ENCODE data around the gene CIITA.

CIITA gene

DNA sequence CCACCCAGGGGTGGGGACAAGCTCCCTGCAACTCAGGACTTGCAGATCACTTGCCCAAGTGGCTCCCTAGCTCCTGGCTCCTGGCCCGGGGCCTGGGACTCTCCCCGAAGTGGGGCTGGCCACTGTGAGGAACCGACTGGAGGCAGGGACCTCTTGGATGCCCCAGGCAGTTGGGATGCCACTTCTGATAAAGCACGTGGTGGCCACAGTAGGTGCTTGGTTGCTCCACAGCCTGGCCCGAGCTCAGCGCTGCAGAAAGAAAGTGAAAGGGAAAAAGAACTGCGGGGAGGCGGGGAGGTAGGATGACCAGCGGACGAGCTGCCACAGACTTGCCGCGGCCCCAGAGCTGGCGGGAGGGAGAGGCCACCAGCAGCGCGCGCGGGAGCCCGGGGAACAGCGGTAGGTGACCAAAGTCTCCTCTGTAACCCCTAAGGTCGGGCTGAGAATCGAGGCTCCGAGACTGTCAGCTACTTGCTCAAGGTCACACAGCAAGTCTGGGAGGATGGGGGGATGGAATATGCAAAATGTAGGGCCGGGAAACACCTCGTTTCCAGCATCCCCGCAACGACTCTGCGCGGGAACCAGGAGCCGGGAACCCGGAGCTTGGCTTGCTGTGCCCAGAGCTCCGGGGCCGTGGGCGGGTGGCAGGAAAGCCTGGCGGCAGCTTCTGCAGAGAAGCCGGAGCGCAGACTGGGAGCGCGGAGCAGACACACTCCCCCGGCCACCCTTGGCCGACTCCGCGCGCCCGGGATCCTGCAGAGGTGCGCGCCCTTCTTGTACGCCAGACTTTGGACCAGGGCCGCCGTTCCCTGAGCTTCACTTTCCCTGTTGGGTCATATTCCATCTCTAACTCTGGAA is 1.9 kb downstream of the CIITA start:
- DNase-seq (ENCODE audit: insufficient read length, low spot score), result no peak

DNA sequence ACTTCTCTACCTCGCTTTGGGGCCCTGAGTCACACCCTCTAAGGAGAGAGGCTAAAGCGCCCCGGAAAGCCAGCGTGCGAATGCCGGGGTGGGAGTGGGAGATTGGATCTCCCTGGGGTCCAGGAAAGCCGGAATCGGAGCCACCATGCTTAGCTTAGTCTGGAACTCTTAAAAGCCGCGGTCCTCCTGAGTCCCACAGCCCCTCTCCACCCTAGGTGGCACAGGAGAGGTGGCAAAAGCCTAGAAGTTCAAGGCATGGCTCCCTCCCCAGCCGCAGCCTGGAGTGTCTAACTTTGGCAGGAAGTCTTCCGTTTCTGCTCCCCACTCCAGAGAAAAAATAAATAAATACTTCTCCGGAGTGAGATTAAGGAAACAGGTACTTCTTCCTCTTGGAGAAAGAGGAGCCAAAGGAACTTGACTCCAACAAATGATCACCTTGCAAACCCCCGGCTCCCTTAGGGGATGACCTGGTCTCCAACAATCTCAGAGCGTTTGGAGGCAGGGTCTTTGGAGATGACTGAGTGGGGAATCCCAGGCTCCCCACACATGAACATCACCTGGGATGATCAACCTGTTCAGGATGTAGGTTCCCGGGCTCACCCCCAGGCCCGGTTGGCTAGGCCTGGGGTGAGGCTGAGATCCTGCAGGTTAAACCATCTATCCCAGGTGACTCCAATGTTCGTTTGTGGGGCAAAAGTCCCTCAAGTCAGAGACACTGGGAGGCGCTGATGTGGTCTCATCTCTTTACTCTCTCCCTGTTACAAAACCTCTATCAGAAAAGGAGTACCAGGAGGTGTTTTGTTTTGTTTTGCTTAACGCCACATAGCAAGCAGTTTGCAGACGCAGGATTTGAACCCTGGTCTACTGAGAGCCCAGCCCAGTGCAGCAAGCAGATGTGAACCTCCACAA is 2.9 kb downstream of the CIITA start:
- FAIRE-seq (peak; percentile 82), DNase-seq (ENCODE audit: insufficient read length, low spot score) (no peak)

More for the DNA sequence above, 1.9 kb downstream of the CIITA start:
- peak; percentile 95 for FAIRE-seq

- FAIRE-seq (no peak), DNase-seq (ENCODE audit: insufficient read length, low spot score) (no peak)
Measured at GRCh38 chr16:10880594-10881452, 3.8 kb downstream of the CIITA start.

- DNase-seq (ENCODE audit: insufficient read length, low spot score) (no peak), FAIRE-seq (peak; percentile 86)
Measured at GRCh38 chr16:10881479-10882030, 4.6 kb downstream of the CIITA start.

- no peak for FAIRE-seq
- no peak for DNase-seq (ENCODE audit: insufficient read length, low spot score)
Measured at GRCh38 chr16:10883004-10883403, 6.0 kb downstream of the CIITA start.

- DNase-seq (ENCODE audit: insufficient read length, low spot score) (no peak), FAIRE-seq (peak; percentile 94)
Measured at GRCh38 chr16:10885246-10885645, 8.2 kb downstream of the CIITA start.

DNA sequence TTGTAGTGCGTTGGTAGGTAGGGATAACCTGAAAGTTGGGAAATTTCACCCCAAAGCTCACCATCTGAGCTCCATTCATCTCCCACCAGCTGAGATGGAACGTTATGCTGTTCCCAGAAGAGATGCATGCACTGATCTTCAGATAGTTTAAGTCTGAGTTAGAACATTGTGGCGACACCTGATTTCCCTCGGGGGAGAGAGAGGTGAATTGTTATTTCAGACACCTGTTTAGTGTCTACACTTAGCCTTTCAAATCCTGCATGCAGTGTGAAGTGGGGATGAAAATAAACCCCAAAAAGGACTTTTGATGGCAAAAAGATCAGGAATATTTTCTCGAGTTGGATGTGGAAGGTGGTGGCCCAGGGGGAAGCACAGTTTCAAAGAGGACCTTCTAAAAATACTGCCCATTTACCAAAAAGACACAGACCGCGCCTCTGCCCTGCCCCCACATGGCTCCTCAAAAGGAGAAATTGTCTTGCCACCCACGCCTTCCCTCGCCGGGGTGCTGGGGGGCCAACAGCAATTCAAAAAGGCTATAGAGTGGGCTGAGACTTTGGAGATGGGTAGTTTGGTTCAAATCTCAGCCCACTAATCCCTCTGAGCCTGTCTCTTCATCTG is 11.4 kb downstream of the CIITA start:
- FAIRE-seq (peak; percentile 44), DNase-seq (ENCODE audit: insufficient read length, low spot score) (no peak)

DNA sequence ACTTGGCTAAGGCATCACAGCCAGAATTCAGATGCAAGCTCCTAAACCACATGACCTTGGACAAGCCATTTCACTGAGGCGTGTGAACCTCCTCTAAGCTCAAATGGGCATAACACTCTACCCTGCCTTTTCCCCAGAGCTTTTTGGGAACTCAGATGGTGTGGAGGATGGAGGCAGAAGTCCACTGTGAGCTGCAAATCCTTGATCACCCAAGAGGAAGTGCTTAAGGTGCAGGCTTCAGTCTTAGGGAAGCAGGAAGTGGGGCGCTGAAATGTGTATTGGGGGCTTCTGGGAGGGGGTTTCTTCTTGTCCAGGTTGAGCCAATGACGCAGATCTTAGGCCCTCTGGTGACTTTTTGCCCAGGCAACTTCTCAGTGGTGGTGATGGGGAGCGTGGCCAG is 12.9 kb downstream of the CIITA start:
- FAIRE-seq, result no peak
- DNase-seq (ENCODE audit: insufficient read length, low spot score), result no peak

GRCh38 chr16:10892782-10893318 is 15.8 kb downstream of the CIITA start:
- DNase-seq (ENCODE audit: insufficient read length, low spot score) (no peak), FAIRE-seq (no peak)

GRCh38 chr16:10895053-10895946 is 18.3 kb downstream of the CIITA start:
- FAIRE-seq, result no peak
- no peak for DNase-seq (ENCODE audit: insufficient read length, low spot score)

DNA sequence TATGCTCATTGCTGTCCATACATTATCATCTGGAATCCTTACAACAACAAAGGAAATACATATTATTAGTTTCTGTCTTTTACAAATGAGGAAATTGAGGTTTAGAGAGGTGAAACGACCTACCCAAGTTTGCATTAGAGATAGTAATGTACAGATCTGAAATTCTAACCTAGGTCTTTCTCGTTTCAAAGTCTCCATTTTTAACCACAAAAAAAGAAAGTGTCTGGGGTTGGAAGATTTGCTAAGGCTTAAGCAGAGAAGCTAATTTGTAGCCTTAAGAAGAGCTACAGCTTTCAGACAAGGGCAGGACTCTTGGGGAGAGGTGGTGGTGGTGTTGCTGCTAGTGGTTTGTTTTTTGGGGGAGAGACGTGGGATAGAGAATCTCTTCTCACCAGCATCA is 19.2 kb downstream of the CIITA start:
- FAIRE-seq (peak; percentile 77), DNase-seq (ENCODE audit: insufficient read length, low spot score) (no peak)

DNA sequence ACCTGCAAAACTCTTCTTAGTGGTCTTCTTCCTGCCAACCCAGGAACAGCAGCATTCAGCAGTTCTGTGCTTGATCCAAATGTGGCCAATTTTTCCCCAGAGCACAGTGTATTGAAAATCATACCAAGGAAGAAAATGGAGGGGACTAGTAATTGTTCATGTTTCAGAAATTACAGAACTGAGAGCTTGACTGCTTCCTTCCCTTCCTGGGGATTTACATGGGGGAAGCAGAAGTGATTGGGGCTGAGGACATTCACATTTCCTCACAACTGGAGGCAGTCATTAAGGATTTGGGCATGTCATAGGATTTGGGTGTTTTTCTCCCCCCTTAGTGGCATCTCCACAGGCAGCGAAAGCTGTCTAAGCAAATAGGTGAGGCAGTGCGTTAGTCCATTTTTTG is 19.7 kb downstream of the CIITA start:
- FAIRE-seq (peak; percentile 11), DNase-seq (ENCODE audit: insufficient read length, low spot score) (no peak)

DNA sequence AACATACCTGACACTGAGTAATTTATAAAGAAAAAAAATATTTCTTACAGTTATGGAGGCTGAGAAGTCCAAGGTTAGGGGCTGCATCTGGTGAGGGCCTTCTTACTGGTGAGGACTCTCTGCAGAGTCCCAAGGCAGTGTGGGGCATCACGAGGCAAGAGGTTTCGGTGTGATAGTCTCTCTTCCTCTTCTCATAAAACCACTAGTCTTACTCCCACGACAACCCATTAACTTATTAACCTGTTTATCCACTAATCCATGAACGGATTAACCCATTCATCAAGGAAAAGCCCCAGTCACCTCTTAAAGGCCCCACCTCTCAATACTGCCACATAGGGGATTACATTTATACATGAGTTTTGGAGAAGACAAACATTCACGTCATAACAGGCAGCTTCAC is 20.1 kb downstream of the CIITA start:
- FAIRE-seq (peak; percentile 82), DNase-seq (ENCODE audit: insufficient read length, low spot score) (no peak)

DNA sequence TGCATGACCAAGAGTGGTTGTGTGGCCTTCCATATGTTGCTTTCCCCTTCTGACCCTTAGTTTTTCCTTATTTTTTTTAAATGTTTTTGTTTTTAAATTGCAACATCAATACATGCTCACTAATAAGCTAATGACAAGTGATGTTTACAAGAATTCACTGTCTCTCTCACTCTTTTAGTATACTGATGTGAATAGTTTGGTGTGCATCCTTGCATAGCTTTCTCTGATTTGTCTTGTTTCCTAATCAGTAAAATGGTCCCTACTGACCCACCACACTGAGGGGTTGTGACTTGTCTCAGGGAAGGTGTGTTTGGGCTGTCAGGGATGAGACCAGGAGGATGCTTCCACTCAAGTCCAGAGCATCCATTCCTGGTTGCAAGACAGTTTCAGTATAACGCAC is 26.0 kb downstream of the CIITA start:
- FAIRE-seq, result no peak
- no peak for DNase-seq (ENCODE audit: insufficient read length, low spot score)

DNA sequence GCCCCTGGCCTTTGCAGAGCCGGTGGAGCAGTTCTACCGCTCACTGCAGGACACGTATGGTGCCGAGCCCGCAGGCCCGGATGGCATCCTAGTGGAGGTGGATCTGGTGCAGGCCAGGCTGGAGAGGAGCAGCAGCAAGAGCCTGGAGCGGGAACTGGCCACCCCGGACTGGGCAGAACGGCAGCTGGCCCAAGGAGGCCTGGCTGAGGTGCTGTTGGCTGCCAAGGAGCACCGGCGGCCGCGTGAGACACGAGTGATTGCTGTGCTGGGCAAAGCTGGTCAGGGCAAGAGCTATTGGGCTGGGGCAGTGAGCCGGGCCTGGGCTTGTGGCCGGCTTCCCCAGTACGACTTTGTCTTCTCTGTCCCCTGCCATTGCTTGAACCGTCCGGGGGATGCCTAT is 29.5 kb downstream of the CIITA start:
- no peak for FAIRE-seq

DNA sequence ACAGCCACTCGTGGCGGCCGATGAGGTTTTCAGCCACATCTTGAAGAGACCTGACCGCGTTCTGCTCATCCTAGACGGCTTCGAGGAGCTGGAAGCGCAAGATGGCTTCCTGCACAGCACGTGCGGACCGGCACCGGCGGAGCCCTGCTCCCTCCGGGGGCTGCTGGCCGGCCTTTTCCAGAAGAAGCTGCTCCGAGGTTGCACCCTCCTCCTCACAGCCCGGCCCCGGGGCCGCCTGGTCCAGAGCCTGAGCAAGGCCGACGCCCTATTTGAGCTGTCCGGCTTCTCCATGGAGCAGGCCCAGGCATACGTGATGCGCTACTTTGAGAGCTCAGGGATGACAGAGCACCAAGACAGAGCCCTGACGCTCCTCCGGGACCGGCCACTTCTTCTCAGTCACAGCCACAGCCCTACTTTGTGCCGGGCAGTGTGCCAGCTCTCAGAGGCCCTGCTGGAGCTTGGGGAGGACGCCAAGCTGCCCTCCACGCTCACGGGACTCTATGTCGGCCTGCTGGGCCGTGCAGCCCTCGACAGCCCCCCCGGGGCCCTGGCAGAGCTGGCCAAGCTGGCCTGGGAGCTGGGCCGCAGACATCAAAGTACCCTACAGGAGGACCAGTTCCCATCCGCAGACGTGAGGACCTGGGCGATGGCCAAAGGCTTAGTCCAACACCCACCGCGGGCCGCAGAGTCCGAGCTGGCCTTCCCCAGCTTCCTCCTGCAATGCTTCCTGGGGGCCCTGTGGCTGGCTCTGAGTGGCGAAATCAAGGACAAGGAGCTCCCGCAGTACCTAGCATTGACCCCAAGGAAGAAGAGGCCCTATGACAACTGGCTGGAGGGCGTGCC is 30.1 kb downstream of the CIITA start:
- DNase-seq (ENCODE audit: insufficient read length, low spot score) (no peak), FAIRE-seq (no peak)

More for the DNA sequence above, 29.5 kb downstream of the CIITA start:
- no peak for DNase-seq (ENCODE audit: insufficient read length, low spot score)

DNA sequence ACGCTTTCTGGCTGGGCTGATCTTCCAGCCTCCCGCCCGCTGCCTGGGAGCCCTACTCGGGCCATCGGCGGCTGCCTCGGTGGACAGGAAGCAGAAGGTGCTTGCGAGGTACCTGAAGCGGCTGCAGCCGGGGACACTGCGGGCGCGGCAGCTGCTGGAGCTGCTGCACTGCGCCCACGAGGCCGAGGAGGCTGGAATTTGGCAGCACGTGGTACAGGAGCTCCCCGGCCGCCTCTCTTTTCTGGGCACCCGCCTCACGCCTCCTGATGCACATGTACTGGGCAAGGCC is 30.7 kb downstream of the CIITA start:
- no peak for DNase-seq (ENCODE audit: insufficient read length, low spot score)
- no peak for FAIRE-seq

GRCh38 chr16:10911267-10911666 is 34.3 kb downstream of the CIITA start:
- FAIRE-seq, result no peak

More at GRCh38 chr16:10911267-10911666, 34.3 kb downstream of the CIITA start:
- DNase-seq (ENCODE audit: insufficient read length, low spot score), result no peak
